AML-193 (cell line): ENCODE measurements around the gene ANTKMT.
A peak's percentile ranks its signal among the peaks of the same experiment; 100 is the strongest.
"Not testable (repeated sequence)": the region's sequence is repeated elsewhere in the genome, so short reads cannot be mapped to it uniquely, and the experiment has no call there.

Experiments
- DNase-seq, 2 experiments: peaks; one replicate each; lab custom pipeline; 2025; lab: John Stamatoyannopoulos, UW

ANTKMT gene

GRCh38 chr16:743794-744500 lies 23.0 kb downstream of the ANTKMT start:
- DNase-seq: no peak

- no peak for DNase-seq
Observed at GRCh38 chr16:745739-746138, 24.8 kb downstream of the ANTKMT start.

GRCh38 chr16:746637-747036 lies 25.7 kb downstream of the ANTKMT start:
- DNase-seq: no peak

GRCh38 chr16:747978-748746 lies 27.2 kb downstream of the ANTKMT start:
- no peak for DNase-seq

GRCh38 chr16:749010-749409 lies 28.1 kb downstream of the ANTKMT start:
- no peak for DNase-seq

GRCh38 chr16:750485-750884 lies 29.5 kb downstream of the ANTKMT start:
- no peak for DNase-seq

GRCh38 chr16:751152-752006 lies 30.4 kb downstream of the ANTKMT start:
- no peak for DNase-seq

GRCh38 chr16:752007-752312 lies 31.0 kb downstream of the ANTKMT start:
- no peak for DNase-seq

GRCh38 chr16:754121-754607 lies 33.2 kb downstream of the ANTKMT start:
- not testable (repeated sequence) for DNase-seq

GRCh38 chr16:754656-755055 lies 33.7 kb downstream of the ANTKMT start:
- DNase-seq: peak; percentile 38 to 45

GRCh38 chr16:756428-756827 lies 35.5 kb downstream of the ANTKMT start:
- no peak for DNase-seq

- no peak for DNase-seq
Observed at GRCh38 chr16:759110-759910, 38.4 kb downstream of the ANTKMT start.

GRCh38 chr16:760065-760464 lies 39.1 kb downstream of the ANTKMT start:
- DNase-seq: no peak

- no peak for DNase-seq
Observed at GRCh38 chr16:760545-761343, 39.8 kb downstream of the ANTKMT start, which contains the start of gene MSLN. Gene MSLN (plus strand): TSS chr16:760734. CDS start chr16:762681, 1,947 bp downstream.

GRCh38 chr16:761625-762513 lies 40.9 kb downstream of the ANTKMT start:
- DNase-seq: no peak

- no peak for DNase-seq
Observed at GRCh38 chr16:762595-763268, 41.8 kb downstream of the ANTKMT start.

- no peak for DNase-seq
Observed at GRCh38 chr16:763369-764183, 42.6 kb downstream of the ANTKMT start.

- no peak for DNase-seq
Observed at GRCh38 chr16:764184-764750, 43.3 kb downstream of the ANTKMT start.
